ELF-1 (cell line): Measurements from ENCODE around the gene PGAP6.

Experiments
- DNase-seq: peaks from one replicate; pipeline ENCODE4 v3.0.0-alpha.2; 2016; ENCODE audit warnings: low read depth, low spot score

Gene PGAP6

DNA sequence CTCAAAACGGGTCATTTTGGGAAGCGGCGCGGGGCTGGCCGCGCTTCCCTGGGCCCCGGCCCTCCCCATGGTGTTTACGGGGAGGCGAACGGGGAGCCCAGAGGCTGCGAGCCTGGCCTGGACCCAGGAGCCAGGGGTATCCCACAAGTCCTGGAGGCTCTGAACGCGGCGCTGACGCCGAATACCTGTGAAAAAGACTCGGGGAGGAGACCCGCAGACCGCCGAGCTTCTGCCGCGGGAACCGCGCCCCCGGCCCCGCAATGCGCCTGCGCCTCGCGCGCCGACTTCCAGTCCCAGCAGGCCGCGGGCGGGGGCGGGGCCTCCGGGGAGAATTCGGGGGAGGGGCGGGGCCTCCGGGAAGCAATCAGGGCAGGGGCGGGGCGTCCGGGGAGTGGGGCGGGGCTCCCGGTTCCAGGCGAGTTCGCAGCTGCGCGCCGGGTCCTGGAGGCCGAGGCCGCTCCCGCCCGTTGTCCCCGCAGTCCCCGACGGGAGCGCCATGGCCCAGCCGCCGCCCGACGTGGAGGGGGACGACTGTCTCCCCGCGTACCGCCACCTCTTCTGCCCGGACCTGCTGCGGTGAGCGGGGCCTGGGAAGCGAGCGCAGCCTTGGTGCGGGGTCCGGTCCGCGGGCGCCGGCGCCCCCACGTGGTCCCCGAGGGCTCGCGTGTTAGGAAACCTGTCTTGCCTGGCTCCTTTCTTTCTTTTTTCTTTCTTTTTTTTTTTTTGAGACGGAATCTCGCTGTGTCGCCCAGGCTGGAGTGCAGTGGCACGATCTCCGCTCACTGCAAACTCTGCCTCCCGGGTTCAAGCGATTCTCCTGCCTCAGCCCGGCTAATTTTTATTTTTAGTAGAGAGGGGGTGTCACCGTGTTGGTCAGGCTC, 19.9 kb upstream of the PGAP6 start, which contains the start of gene DECR2:
Gene DECR2, plus strand, starts transcription at position 418 of the 881 bp plus-strand sequence. Its CDS starts 79 bp downstream, at position 497.
- DNase-seq = peak; percentile 91

DNA sequence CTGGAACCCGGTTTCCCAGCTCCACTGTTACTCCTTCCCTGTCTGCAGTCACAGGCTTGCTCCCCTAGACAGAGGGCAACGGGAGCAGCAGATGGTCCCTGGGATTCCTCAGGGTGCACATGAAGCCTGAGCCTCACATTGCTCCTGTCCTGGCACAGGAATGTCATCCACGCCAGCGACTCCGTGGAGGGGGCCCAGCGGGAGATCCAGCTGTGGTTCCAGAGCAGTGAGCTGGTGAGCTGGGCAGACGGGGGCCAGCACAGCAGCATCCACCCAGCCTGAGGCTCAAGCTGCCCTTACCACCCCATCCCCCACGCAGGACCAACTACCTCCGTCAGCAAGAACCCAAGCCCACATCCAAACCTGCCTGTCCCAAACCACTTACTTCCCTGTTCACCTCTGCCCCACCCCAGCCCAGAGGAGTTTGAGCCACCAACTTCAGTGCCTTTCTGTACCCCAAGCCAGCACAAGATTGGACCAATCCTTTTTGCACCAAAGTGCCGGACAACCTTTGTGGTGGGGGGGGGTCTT, 18.3 kb upstream of the PGAP6 start:
- no peak for DNase-seq

DNA sequence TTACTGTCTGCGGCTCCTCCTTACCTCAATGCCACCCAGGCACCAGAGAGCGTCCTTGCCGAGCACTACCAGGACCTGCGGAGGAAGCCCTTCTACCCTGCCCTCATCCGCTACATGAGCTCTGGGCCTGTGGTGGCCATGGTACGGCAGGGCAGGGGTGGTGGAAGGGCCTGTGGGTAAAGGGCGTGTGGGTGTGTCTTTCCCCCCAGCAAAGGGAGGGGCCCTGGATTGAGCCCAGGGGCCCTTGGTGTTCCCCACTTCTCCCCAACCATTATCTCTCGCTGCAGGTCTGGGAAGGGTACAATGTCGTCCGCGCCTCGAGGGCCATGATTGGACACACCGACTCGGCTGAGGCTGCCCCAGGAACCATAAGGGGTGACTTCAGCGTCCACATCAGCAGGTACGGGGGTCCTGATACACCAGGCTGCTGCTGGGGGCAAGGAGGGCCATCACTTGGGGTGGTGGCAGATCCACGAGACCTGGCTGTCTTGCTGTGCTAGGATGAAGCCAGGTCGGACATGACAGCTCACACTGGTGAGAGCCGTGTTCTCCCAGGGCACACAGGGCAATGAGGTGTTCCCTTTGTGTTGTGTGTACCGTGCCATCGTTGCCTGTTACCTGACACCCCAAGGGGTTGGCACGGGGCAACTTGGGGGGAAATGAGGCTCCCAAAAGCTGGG, 17.7 kb upstream of the PGAP6 start:
- DNase-seq = no peak

DNA sequence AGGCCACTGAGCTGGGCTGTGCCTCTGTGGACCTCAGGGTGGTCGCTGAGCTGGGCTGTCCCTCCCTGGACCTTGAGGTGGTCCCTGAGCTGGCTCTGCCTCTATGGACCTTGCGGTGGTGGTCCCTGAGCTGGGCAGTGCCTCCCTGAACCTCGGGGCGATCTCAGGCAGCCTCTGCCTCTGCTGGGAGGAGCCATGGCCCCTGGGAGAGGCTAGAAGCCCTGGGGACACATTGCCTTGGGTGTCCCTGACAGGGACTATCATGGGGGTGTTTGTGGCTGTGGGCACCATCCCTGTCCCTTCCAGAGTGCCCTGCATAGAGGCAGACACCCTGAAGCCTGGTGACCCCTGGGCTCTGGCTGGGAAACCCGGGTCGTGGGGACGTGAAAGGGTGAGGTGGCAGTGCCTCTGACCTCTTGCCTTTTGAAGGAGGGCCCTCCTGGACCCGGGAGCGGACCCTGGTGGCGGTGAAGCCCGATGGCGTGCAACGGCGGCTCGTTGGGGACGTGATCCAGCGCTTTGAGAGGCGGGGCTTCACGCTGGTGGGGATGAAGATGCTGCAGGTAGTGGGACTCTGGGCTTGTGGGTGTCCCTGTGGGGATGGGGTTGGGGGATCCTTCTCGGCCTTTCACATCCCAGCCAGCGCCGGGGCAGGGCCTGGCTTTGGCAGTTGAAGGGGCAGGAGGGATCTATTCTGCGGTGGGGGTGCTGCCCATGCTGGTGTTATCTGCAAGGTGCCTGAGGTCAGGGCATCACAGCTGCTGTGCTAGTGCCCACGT, 17.0 kb upstream of the PGAP6 start:
- peak; percentile 41 for DNase-seq

DNA sequence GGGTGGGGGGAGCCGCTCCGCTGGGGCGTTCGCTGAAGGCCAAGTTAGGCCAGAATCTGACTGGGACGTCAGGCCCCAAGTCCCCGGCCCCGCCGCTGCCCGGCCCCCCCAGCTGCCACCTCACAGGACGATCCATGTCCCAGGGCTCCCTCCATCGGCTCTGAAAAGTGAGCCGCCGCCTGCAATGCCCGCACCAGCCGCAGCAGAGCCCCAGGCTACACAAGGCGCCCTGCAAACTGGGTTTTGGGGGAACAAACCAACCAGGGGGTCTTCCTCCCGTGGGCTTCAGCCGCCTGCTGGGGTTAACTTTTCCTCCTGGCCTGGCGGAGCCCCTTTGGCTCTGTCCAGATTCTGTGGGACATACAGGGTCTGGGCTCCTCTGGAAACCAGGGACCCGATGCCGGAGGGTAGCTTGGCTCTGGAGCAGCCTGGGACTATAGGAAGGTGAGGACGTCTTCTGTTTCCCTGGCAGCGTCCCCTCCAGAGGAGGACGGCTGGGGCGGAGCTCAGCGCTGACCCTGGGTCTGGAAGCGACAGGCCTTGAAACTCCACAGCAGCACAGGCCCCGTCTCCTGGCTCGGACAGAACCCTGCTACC, 16.1 kb upstream of the PGAP6 start:
- peak; percentile 87 for DNase-seq

DNA sequence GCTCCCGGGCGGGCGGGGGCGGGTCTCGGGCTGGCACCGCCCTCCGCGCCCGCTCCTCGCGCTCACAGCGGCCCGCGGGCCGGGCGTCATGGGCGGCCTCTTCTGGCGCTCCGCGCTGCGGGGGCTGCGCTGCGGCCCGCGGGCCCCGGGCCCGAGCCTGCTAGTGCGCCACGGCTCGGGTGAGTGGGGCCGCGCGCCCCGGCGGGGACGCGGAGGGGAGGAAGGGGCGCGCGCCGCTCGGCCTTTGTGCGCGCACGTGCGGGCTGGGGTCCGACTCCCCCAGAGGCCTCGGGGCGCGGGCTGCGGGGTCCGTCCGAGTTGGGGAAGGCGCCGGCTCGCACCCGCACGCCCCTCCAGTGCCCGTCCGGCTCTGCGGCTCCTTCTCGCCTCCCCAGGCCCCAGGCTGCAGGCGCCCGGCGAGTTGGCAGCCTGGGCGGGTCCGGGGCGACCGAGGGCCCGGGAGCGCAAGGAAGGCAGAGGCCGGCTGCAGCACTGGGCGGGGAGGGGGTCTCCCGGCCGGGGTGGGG, 15.4 kb upstream of the PGAP6 start, which contains the start of gene NME4:
Gene NME4, plus strand, starts transcription at position 65 of the 527 bp plus-strand sequence. Its CDS starts 24 bp downstream, at position 89.
- peak; percentile 57 for DNase-seq

DNA sequence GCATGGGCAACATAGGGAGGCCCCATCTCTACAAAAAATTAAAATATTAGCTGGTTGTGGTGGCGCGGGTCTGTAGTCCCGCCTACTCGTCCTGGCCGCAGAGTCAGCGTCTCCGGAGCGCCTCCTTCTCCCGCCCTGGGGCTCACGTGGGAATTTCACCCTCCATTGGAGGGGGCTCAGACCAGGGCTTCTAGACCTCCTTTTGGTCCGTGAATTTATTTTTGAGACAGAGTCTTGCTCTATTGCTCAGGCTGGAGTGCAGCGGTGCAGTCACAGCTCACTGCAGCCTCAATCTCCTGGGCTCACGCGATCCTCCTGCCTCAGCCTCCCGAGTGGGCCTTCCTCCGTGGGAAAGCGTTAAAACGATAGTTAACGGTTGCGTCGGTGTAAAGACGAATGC, 14.8 kb upstream of the PGAP6 start:
- DNase-seq = peak; percentile 59

DNA sequence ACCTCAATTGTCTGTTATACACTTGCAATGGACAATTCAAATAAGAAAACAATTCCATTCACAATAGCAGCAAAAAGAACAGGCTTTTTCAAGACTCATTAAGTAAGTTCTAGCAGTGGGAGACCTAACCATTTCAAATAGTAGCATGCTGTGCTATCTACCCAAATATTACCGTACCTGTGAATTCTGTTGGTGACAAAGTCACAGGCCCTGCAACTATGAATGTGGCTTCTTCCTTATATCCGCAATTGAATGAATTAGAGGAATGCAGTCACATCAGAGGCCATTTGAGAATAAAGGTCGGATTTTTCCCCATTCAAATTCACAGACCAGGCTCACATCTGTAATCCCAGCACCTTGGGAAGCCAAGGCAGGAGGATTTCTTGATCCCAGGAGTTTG, 14.4 kb upstream of the PGAP6 start:
- no peak for DNase-seq

DNA sequence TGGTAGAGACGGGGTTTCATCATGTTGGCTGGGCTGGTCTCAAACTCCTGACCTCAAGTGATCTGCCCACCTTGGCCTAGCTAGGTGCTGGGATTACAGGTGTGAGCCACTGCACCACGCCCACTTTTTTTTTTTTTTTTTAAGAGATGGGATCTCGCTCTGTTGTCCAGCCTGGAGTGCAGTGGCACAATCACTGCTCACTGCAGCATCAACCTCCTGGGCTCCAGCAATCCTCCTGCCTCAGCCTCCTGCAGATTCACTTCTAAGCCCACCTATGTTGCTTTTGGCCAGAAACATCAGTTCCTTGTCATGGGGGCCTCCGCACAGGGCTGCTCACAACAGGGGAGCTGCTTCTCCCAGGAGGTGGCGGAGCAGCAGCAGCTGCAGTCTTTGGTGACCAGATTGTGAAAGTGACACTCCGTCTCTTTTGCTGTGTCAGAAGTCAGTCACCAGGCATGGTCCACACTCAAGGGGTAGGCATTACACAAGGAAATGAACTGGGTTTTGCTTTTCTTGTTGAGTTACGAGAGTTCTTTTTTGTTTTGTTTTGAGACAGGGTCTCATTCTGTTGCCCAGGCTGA, 10.8 kb upstream of the PGAP6 start:
- no peak for DNase-seq

DNA sequence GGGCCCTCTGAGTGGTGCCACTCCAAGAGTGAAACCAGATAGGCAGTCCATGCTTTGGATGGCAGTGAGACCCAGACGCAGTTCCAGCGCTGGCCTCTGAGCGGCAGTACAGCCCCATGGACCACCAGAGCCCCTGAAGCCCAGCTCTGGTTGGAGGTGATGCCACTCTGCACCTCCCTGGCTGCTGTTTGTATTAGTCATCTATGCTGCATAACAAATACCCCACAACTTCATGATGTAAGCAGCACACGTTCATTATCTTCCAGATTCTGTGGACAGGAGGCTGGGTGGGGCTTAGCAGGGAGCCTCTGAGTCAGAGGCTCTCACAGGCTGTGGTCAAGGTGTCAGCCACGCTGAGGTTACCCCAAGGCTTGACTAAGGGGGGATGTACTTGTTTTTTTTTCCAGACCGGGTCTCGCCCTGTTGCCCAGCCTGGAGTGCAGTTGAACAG, 10.1 kb upstream of the PGAP6 start:
- DNase-seq = peak; percentile 93

DNA sequence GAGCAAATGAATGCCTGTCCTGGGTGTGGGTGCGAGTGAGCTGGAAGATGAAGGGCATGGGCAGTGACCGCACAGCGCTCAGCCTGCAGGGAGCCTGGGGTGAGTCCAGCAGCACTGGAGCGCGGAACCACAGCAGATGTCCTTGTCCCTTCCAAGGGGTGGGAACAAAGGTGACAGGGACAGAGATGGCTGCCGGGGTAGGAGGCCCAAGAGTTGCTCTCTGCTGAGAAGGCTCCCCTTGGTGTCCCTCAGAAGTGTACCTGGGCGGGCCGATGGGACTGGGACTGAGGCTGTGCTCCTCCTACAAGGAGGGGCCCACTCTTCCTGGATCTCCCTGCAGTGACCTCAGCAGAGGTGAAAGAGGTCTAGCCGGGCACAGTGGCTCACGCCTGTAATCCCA, 7.6 kb upstream of the PGAP6 start:
- no peak for DNase-seq

DNA sequence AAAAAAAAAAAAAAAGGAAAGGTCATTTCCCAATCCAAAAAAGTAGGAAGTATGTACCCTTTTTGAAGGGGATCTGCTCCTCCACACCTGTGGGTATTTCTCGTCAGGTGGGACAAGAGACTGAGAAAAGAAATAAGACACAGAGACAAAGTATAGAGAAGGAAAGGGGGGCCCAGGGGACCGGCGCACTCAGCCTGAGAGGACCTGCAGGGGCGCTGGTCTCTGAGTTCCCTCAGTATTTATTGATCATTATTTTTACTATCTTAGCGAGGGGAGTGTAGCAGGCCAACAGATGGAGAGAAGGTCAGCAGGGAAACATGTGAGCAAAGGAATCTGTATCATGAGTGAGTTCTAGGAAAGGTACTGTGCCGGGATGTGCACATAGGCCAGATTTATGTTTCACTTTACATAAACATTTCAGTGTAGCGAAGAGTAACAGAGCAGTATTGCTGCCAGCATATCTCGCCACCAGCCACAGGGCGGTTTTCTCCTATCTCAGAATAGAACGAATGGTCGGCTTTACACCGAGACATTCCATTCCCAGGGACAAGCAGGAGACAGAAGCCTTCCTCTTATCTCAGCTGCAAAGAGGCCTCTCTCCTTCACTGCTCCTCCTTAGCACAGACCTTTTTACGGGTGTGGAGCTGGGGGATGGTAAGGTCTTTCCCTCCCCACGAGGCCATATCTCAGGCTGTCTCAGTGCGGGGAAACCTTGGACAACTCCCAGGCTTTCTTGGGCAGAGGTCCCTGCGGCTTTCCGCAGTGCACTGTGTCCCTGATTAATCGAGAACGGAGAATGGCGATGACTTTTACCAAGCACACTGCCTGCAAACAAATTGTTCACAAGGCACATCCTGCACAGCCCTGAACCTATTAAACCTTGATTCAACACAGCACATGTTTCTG, 6.2 kb upstream of the PGAP6 start:
- DNase-seq = peak; percentile 61

DNA sequence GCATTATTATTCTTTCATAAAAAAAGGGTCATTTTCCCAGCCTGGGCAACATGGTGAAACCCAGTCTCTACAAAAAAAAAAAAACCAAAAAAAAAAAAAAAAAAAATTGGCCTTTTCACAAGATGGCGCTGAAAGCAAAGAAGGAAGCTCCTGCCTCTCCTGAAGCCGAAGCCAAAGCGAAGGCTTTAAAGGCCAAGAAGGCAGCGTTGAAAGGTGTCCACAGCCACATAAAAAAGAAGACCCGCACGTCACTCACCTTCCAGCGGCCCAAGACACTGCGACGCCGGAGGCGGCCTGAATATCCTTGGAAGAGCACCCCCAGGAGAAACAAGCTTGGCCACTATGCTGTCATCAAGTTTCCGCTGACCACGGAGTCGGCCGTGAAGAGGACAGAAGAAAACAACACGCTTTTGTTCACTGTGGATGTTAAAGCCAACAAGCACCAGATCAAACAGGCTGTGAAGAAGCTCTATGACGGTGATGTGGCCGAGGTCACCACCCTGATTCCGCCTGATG, 4.9 kb upstream of the PGAP6 start:
- DNase-seq = peak; percentile 67

DNA sequence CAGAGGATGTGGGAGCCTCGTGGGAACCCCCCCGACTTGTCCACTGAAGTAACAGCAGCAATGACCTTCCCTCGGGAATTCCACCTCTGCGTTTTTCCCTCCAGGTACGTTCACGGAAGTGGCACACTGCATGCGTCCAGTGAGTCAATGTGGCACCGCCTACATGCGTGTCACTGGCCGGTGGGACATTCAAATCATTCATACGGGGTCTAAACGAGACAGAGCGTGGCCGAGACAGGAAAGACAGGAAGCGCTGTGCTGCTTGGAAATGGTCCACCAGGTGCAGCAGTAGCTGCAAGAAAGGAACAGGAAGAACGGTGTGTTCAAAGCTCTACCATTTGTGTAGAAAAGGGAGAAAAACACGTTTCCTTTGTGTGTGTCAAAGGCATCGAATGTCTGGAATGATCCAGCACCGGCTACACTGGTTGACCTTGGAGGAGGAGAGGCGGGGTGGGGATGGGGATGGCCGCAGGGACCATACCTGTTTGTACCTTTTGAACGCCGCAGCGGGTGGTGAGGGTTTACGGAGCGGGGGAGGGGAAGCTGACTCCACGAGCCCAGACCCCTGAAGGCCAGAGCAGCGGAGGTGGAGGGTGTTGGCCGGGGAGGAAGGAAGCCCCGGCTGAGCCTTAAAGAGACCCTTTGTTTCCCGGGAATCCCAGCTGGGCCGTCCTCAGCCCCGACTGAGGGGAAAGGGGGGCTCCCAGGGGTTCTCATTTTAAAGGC, 1.7 kb upstream of the PGAP6 start:
- peak; percentile 86 for DNase-seq

DNA sequence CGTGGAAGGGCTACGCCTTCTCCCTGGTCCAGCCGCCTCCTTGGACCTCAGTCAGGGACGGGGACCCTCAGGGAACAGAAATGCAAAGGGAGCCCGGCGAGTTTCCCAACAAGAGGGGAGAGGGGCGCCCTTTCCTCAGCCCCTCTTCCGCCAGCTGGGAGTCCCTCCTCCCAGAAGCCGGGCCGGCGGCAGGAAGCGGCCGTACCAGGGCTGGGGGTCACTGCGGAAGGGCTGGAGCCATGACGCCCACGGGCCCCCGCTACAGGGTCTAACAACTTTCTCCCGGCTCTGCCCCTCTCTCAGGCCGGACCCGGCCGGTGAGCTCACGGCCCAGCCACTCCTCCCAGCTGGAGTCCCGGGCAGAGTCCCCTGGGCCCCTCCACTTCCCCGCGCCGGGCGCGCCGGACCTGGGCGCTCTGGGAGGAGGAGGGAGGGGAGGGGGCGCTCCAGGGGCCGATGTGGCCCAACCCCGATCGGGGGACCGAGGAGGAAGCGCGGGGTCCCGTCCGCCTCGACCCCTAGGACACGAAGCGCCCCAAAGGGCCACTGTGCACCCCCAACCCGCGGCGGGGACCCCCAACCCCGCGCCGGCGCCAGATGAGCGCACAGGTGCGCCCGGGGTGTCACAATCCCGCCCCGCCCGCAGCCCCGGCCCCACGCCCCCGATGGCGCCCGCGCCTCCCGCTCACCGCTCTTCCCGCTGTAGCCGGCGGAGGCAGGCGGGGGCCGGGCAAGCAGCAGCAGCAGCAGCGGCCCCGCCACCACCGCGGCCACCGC, 578 bp downstream of the PGAP6 start:
- peak; percentile 43 for DNase-seq

DNA sequence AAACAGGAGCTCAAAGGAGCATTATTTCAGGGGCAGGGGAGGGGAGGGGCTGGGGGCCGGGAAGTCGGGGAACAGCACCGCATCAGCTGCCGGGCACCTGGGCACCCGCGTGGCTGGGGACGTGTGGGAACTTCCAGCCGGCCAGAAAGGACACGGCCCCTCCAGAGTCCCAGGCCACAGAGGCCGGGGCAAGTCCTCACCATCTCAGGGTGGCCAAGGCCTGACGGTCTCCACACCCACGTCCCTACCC, 1.1 kb downstream of the PGAP6 start:
- no peak for DNase-seq

DNA sequence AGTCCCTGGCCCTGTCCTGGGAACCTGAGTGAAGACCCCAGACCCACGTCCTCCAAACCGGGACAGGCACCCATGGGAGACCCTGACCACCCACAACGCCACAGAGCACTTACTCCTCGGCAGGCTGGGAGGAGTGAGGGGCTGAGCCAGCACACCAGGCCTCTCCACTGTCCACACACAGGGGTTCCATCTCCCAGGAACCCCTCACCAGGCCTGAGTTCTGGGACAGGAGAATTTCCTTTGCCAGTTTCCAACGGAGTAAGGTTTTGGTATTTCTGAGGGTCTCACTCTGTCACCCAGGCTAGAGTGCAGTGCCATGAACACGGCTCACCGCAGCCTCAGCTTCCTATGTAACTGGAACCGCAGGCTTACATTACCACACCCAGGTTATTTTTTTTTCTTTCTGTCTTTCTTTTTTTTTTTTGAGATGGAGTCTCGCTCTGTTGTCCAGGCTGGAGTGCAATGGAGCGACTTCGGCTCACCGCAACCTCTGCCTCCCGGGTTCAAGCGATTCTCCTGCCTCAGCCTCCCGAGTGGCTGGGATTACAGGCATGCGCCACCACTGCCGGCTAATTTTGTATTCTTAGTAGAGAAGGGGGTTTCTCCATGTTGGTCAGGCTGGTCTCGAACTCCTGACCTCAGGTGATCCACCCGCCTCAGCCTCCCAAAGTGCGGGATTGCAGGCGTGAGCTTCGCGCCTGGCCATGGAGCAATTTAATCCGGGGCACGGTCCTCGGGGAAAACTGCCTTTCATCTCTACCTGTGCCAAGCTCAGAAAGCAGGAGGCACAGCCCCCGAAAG, 1.6 kb downstream of the PGAP6 start:
- DNase-seq = no peak
